Ishikawa (cell line): ENCODE data around the gene PAN3.

Experiments used
- CEBPB ChIP-seq: IDR thresholded peaks from 2 replicates; pipeline ENCODE4 v1.6.1; 2012
- CREB1 ChIP-seq: IDR thresholded peaks from 2 replicates; pipeline ENCODE4 v1.6.1; 2012; ENCODE audit warnings: low read depth
- EGR1 ChIP-seq: IDR thresholded peaks from 2 replicates; pipeline ENCODE4 v1.6.1; 2012
- EP300 ChIP-seq: IDR thresholded peaks from 2 replicates; pipeline ENCODE4 v1.6.1; 2012; ENCODE audit warnings: borderline replicate concordance
- FOXM1 ChIP-seq: IDR thresholded peaks from 2 replicates; pipeline ENCODE4 v1.6.1; 2012; ENCODE audit warnings: low read depth, borderline replicate concordance
- MAX ChIP-seq: IDR thresholded peaks from 2 replicates; pipeline ENCODE4 v1.6.1; 2012
- RAD21 ChIP-seq: IDR thresholded peaks from 2 replicates; pipeline ENCODE4 v1.6.1; 2012; ENCODE audit warnings: low read depth
- REST ChIP-seq: IDR thresholded peaks from 2 replicates; pipeline ENCODE4 v1.6.1; 2012; ENCODE audit warnings: low read depth, mild to moderate bottlenecking
- TAF1 ChIP-seq: IDR thresholded peaks from 2 replicates; pipeline ENCODE4 v1.6.1; 2012; ENCODE audit warnings: low read depth, mild to moderate bottlenecking
- TCF12 ChIP-seq: IDR thresholded peaks from 2 replicates; pipeline ENCODE4 v1.6.1; 2012; ENCODE audit warnings: low read depth
- TEAD4 ChIP-seq: IDR thresholded peaks from 2 replicates; pipeline ENCODE4 v1.6.1; 2012
- USF1 ChIP-seq: IDR thresholded peaks from 2 replicates; pipeline ENCODE4 v1.6.1; 2012
- YY1 ChIP-seq: IDR thresholded peaks from 2 replicates; pipeline ENCODE4 v1.6.1; 2012; ENCODE audit warnings: low read depth
- ZBTB7A ChIP-seq: IDR thresholded peaks from 2 replicates; pipeline ENCODE4 v1.6.1; 2012; ENCODE audit warnings: low read depth

The PAN3 gene

GRCh38 chr13:28094306-28094705 lies 44.0 kb upstream of the PAN3 start:
- no peak for TF ChIP-seq TCF12
- no peak for TF ChIP-seq RAD21
- TF ChIP-seq TAF1: no peak
- TF ChIP-seq TEAD4: no peak

- TF ChIP-seq EGR1 (no peak), YY1 (no peak), RAD21 (no peak), ZBTB7A (no peak), MAX (no peak), EP300 (no peak), CREB1 (no peak), CEBPB (no peak), FOXM1 (no peak), TCF12 (no peak), TAF1 (no peak), TEAD4 (no peak), USF1 (no peak)
Observed at GRCh38 chr13:28097503-28097902, 40.8 kb upstream of the PAN3 start.

- no peak for TF ChIP-seq MAX
- no peak for TF ChIP-seq FOXM1
Observed at GRCh38 chr13:28099396-28100149, 38.8 kb upstream of the PAN3 start.

- 0 out of 2 replicates have a peak, but pooled peaks have one; percentile 50 for TF ChIP-seq TEAD4
- TF ChIP-seq USF1: peak; percentile 67
- no peak for TF ChIP-seq TAF1
- TF ChIP-seq MAX: peak; percentile 88
Observed at GRCh38 chr13:28100150-28101121, 37.9 kb upstream of the PAN3 start, which contains the start of gene FLT3. Gene FLT3, minus strand, starts transcription at chr13:28100576. Its CDS starts 66 bp downstream, at chr13:28100510.

GRCh38 chr13:28106976-28107375 lies 31.4 kb upstream of the PAN3 start:
- TF ChIP-seq REST (no peak), TEAD4 (no peak), CEBPB (no peak), CREB1 (no peak), TAF1 (no peak), MAX (no peak), TCF12 (no peak), ZBTB7A (no peak), RAD21 (no peak), FOXM1 (no peak), USF1 (no peak), YY1 (no peak)

- TF ChIP-seq FOXM1: no peak
Observed at GRCh38 chr13:28110414-28110813, 27.9 kb upstream of the PAN3 start.

- TF ChIP-seq TEAD4: no peak
- TF ChIP-seq FOXM1: no peak
- TF ChIP-seq TAF1: no peak
- no peak for TF ChIP-seq EP300
- no peak for TF ChIP-seq MAX
- TF ChIP-seq RAD21: no peak
- no peak for TF ChIP-seq ZBTB7A
- TF ChIP-seq CEBPB: no peak
Observed at GRCh38 chr13:28116736-28117135, 21.6 kb upstream of the PAN3 start.
